ENCODE measurements around the gene ACSS1. TPM values are rescaled to one million over a fixed set of nuclear protein-coding genes. Genes with fewer than 3 reads are reported as not detected.

Gene ACSS1
- total RNA-seq, 1 donor, result 3.5 TPM

Small RNA genes lying within 50 kb of the gene (small RNA-seq; reads per million reads assigned to genes)
- not detected for gene RNU6-1257P

Other genes starting within 250 kb of the ACSS1 start
- gene CST7, start 108.9 kb downstream of the ACSS1 start, total RNA-seq, result not detected in 2 replicates
- 72.2 and 81.2 TPM in 2 replicates for gene APMAP, start 65.4 kb downstream of the ACSS1 start, total RNA-seq
- gene VSX1, start 24.0 kb upstream of the ACSS1 start, total RNA-seq, result not detected in 2 replicates
- 37.7 and 38.4 TPM in 2 replicates for gene ENTPD6, start 137.6 kb upstream of the ACSS1 start, total RNA-seq
- 110 and 151 TPM in 2 replicates for gene PYGB, start 189.9 kb upstream of the ACSS1 start, total RNA-seq

All from fibroblast of villous mesenchyme (primary cell).